ENCODE results near the gene ACSS1. TPM values are rescaled to one million over a fixed set of nuclear protein-coding genes. Genes with fewer than 3 reads are reported as not detected.

The ACSS1 gene
- total RNA-seq, 2 donors from 2014 or later = 73.8 to 83.8 TPM

GRCh38 chr20:25051386-25052155, 6.4 kb downstream of the ACSS1 start:
- Histone ChIP-seq H3K4me1 (peaks cover 99% of the 10 kb centered on the region), H3K4me3 (no peak overlapping the region), H3K9me3 (no peaks in the 10 kb centered on the region), H3K27ac (peak overlapping the region in 3 of 4 donors; percentile 91 to 96 (median 94)), H3K27me3 (no peaks in the 10 kb centered on the region), H3K36me3 (replicated peaks in 1 of 2; ENCODE audit: insufficient read depth in 1 of 2, low read depth in 2 of 2) (no peaks in the 10 kb centered on the region)
- no peak for ATAC-seq
- intact Hi-C loops (cut with DNase I) = no loop called here
- peak in 1 of 4 donors; percentile 10 for DNase-seq
- TF ChIP-seq POLR2A (IDR thresholded peaks at IDR 0.05) (no peak), CTCF (IDR thresholded peaks at IDR 0.05) (no peak)
- WGBS, 2 donors = 85 to 95% methylated on average over 7 of the region's 7 CpGs

- WGBS, 2 donors = 78 to 82% methylated on average over 13 to 17 of the region's 17 CpGs
- TF ChIP-seq CTCF (IDR thresholded peaks at IDR 0.05) (no peak), POLR2A (IDR thresholded peaks at IDR 0.05) (no peak)
- Histone ChIP-seq H3K9me3 (no peaks in the 10 kb centered on the region), H3K27ac (peak overlapping the region in 3 of 4 donors; percentile 20 to 94 (median 39)), H3K4me3 (no peak overlapping the region), H3K36me3 (replicated peaks in 1 of 2; ENCODE audit: insufficient read depth in 1 of 2, low read depth in 2 of 2) (no peaks in the 10 kb centered on the region), H3K27me3 (no peaks in the 10 kb centered on the region), H3K4me1 (peaks cover 99% of the 10 kb centered on the region)
- DNase-seq (peak in 1 of 4 donors; percentile 12), ATAC-seq (no peak)
- intact Hi-C loops (cut with DNase I) = no loop called here
Observed at GRCh38 chr20:25050501-25051350, 7.2 kb downstream of the ACSS1 start.

- Histone ChIP-seq H3K4me1 (peaks cover 99% of the 10 kb centered on the region), H3K27me3 (no peaks in the 10 kb centered on the region), H3K9me3 (no peaks in the 10 kb centered on the region), H3K36me3 (replicated peaks in 1 of 2; ENCODE audit: insufficient read depth in 1 of 2, low read depth in 2 of 2) (no peaks in the 10 kb centered on the region), H3K27ac (peak overlapping the region in 3 of 4 donors; percentile 20 to 94 (median 39)), H3K4me3 (no peak overlapping the region)
- intact Hi-C loops (cut with DNase I) = no loop called here
- ATAC-seq (no peak), DNase-seq (no peak)
- TF ChIP-seq CTCF (IDR thresholded peaks at IDR 0.05) (no peak), POLR2A (IDR thresholded peaks at IDR 0.05) (no peak)
- WGBS, 2 donors = 53 to 57% methylated on average over 7 of the region's 7 CpGs
Observed at GRCh38 chr20:25050082-25050481, 7.9 kb downstream of the ACSS1 start.

GRCh38 chr20:25049261-25050060, 8.5 kb downstream of the ACSS1 start:
- DNase-seq (peak in 1 of 4 donors; percentile 10), ATAC-seq (no peak)
- TF ChIP-seq POLR2A (IDR thresholded peaks at IDR 0.05) = no peak
- Histone ChIP-seq H3K27me3 (no peaks in the 10 kb centered on the region), H3K9me3 (no peaks in the 10 kb centered on the region), H3K36me3 (replicated peaks in 1 of 2; ENCODE audit: insufficient read depth in 1 of 2, low read depth in 2 of 2) (no peaks in the 10 kb centered on the region), H3K4me3 (no peak overlapping the region), H3K27ac (peak overlapping the region in 3 of 4 donors; percentile 20 to 41 (median 39)), H3K4me1 (peaks cover 99% of the 10 kb centered on the region)
- intact Hi-C loops (cut with DNase I) = no loop called here
- WGBS, 2 donors = 48 to 50% methylated on average over 16 of the region's 16 CpGs

Measured in body of pancreas (tissue), 4 donors.